AG09309 (cell line): ENCODE data around the gene CHST2.

ENCODE experiments used
- DNase-seq: peaks from one replicate; pipeline ENCODE4 v3.0.0-alpha.2; 2010; ENCODE audit warnings: low read depth
- H3K4me3 ChIP-seq: 2 replicates; pipeline ENCODE4 v1.5.1; 2011; ENCODE audit warnings: mild to moderate bottlenecking, low read depth, low read length, moderate library complexity; ENCODE audit not compliant: control insufficient read depth
- TF ChIP-seq, protein P1 (sequence below): IDR thresholded peaks from 2 replicates; pipeline ENCODE4 v1.5.1; 2011; ENCODE audit warnings: mild to moderate bottlenecking, low read depth, low read length, inconsistent platforms; ENCODE audit not compliant: insufficient read depth, control insufficient read depth; ENCODE audit errors: missing control alignments

CHST2 gene

DNA sequence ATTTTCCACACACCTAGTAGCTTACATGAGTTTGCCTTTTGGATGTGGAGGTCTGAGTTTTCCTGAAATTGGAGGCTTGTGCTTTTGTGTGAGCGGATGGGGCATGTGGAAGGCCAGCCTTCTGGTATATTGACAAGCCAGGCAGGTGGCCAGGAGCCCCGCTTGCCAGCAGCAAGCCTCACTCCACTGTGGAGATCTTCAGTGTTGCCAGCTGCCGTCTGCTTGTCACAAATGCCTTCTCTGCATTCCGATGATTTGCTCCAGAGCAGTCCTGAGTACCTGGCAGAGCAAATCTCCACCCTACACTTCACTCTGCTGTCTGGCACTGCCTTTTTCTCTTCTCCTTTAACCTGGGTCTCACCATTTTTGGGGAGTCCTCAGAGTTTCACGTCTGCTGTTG is 29.1 kb upstream of the CHST2 start:
- TF ChIP-seq, protein P1, sequence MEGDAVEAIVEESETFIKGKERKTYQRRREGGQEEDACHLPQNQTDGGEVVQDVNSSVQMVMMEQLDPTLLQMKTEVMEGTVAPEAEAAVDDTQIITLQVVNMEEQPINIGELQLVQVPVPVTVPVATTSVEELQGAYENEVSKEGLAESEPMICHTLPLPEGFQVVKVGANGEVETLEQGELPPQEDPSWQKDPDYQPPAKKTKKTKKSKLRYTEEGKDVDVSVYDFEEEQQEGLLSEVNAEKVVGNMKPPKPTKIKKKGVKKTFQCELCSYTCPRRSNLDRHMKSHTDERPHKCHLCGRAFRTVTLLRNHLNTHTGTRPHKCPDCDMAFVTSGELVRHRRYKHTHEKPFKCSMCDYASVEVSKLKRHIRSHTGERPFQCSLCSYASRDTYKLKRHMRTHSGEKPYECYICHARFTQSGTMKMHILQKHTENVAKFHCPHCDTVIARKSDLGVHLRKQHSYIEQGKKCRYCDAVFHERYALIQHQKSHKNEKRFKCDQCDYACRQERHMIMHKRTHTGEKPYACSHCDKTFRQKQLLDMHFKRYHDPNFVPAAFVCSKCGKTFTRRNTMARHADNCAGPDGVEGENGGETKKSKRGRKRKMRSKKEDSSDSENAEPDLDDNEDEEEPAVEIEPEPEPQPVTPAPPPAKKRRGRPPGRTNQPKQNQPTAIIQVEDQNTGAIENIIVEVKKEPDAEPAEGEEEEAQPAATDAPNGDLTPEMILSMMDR, result no peak
- H3K4me3 ChIP-seq, result no peak overlapping the region
- no peak for DNase-seq

DNA sequence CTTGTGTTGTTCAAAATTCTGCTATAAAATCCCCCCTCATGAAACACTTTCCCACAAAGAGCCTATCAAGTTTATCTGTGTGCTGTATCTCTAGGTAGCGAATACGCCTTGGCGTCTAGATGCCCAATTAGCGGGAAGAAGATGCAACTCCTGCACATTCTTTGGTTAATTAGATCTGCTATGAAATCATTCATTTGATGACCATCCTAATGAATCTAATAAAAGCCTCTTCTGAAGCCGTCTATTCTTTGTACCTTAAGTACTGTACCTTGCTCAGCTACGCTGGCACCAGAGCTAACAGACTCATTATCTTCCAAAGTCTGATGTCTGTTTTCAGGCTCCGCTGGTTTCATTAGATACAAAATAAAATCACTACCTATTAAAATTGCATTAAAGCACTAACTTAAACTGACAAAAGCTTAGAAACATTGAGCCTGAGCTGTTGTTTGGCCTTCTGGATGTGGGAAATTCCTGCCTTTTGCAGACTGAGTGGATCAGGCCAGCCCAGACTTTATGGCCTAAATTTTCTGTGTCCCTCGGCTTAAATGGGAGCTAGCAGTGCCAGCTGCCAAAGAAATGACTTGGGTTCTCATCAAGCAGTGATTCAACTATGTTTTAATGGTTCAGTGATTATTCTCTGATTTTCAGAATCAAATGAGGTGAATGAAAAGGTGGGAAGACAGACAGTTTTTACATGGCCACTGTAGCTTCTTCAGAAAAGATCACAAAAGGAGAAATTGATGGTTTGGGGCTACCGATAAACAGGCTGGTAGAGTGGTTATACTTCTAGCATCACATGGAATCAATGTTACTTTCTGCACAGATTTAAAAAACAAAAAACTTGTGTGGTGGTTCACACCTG is 28.4 kb upstream of the CHST2 start:
- no peak for DNase-seq
- no peak overlapping the region for H3K4me3 ChIP-seq
- TF ChIP-seq, protein P1, result no peak

DNA sequence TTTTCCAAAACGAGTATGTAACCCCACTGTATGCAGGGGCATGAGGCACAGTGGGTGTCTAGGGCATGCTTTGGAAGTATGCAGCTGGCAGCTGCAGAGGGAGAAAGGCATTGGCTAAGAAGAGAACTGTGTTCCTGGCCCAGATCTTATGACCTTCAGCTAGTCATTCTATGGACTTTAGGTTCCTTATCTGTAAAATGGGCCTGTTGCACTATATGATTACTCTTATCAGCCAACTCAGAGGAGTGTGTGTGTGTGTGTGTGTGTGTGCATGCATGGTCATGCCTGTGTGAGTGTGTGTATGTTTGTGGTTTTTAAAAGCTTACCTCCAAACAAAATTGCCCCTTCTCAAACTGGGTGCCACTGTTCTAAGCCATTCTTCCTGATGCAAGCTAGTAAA is 27.4 kb upstream of the CHST2 start:
- TF ChIP-seq, protein P1, result no peak
- no peak overlapping the region for H3K4me3 ChIP-seq
- DNase-seq, result no peak

DNA sequence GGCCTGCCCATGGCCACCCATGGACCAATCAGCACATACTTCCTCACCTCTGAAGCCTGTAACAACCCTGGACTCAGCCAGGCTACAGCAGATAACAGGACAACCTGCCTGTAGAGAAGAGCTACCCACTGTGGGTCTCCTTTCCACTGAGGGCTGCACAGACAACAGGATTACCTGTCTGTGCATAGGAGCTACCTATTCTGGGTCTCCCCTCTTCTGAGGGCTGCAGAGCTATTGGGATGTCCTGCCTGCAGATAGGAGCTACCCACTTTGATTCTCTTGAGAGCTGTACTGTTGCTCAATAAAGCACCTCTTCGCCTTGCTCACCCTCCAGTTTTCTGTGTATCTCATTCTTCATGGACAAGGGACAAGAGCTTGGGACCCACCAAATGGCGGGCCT is 23.8 kb upstream of the CHST2 start:
- H3K4me3 ChIP-seq, result no peak overlapping the region
- TF ChIP-seq, protein P1, result no peak
- no peak for DNase-seq

DNA sequence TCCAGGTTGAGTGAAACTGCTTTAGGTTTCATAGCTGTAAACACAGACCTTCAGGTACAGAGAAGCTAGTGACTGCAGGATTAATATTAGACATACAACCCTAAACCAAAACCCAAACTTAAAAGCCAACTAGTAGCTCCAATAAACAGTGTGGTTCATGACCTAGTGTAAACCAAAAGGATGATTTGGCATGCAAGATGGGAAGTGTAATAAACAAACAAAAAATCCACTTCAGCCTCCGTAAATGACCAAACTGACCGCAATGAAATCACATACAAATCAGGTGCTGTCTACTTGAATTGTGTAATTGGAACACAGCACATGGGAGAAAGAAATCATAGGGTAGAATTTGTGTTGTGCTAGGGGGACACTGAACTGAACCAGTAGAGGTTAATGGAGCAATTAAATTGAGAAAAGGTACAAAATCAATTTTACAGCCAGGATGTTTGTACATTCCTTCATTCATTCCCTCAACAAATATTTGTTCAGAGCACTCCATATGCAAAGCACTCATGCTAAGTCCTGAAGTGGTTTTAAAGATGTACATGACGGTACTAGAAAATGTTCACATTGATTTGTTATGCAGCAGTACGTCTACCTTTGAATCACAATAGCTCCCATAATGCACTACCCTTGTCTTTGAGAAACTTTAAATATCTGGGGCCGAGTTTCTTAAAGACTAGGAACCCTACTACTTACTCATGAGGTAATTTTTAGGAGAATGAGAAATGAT is 21.4 kb upstream of the CHST2 start:
- TF ChIP-seq, protein P1, result no peak
- H3K4me3 ChIP-seq, result no peak overlapping the region
- no peak for DNase-seq

DNA sequence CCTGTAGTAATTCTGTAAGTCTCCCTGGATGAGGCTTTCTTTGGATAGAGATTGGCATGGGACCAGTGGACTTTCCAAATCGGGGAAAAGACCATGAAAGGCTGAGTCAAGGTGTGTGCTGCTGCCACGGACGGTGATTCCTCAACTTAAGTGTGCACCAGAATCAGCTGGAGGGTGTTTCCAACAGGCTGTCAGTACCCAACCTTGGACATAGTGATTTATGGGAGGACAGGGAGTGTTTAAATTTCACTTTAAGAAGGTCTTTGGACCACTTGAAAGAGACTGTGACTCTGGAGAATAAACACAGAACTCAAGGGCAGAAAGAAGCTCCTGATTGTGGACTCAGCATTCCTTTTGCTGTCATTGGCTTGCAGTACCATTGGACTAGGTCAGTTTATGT is 20.4 kb upstream of the CHST2 start:
- no peak for DNase-seq
- TF ChIP-seq, protein P1, result no peak
- H3K4me3 ChIP-seq, result no peak overlapping the region
